Kidney (tissue), 14 donors: ENCODE data around the gene SPO11. TPM values are rescaled to one million over a fixed set of nuclear protein-coding genes. Genes with fewer than 3 reads are reported as not detected.
"Not testable (repeated sequence)": the region's sequence is repeated elsewhere in the genome, so short reads cannot be mapped to it uniquely, and the experiment has no call there.

Experiments
- DNase-seq, 5 donors: peaks; one replicate each; pipeline ENCODE4 v3.0.0-alpha.2; 2013 to 2020
- FAIRE-seq: peaks from 2 replicates; lab custom pipeline; 2012; peaks lifted over from hg19 to GRCh38; lab: Jason Lieb, UNC
- H3K27ac ChIP-seq, 2 donors: one replicate each; pipeline ENCODE4 v1.7.0; 2013; ENCODE audit warnings: low read depth in 2 of 2, low read length in 2 of 2, inconsistent platforms in 1 of 2
- H3K27me3 ChIP-seq: one replicate; pipeline ENCODE4 v1.7.1; 2013; ENCODE audit warnings: low read length, inconsistent platforms; ENCODE audit not compliant: control insufficient read depth, insufficient read depth
- H3K36me3 ChIP-seq, 3 donors: one replicate each; pipeline versions ENCODE4 v1.7.0 to v1.7.1; 2013; ENCODE audit warnings: low read length in 3 of 3, control low read depth in 1 of 3, inconsistent platforms in 1 of 3; ENCODE audit not compliant: insufficient read depth in 3 of 3, control insufficient read depth in 2 of 3
- H3K4me1 ChIP-seq, 3 donors: one replicate each; pipeline versions ENCODE4 v1.7.0 to v1.7.1; 2013; ENCODE audit warnings: low read length in 3 of 3, inconsistent platforms in 1 of 3, low read depth in 1 of 3; ENCODE audit not compliant: control insufficient read depth in 2 of 3, insufficient read depth in 2 of 3
- H3K4me3 ChIP-seq, 3 donors: one replicate each; pipeline versions ENCODE4 v1.7.0 to v1.8.1; 2013; ENCODE audit warnings: low read length in 3 of 3, control low read depth in 1 of 3, inconsistent platforms in 1 of 3
- H3K9ac ChIP-seq, 3 donors: one replicate each; pipeline versions ENCODE4 v1.7.0 to v1.7.1; 2013; ENCODE audit warnings: low read length in 3 of 3, control low read depth in 1 of 3, inconsistent platforms in 1 of 3
- H3K9me3 ChIP-seq, 3 donors: one replicate each; pipeline versions ENCODE4 v1.7.0 to v1.7.1; 2013; ENCODE audit warnings: low read length in 3 of 3, control low read depth in 1 of 3, inconsistent platforms in 1 of 3; ENCODE audit not compliant: control insufficient read depth in 2 of 3, insufficient read depth in 1 of 3
- CTCF ChIP-seq: IDR thresholded peaks from 3 replicates; pipeline ENCODE4 v1.5.1; 2012; ENCODE audit warnings: mild to moderate bottlenecking, moderate library complexity, borderline replicate concordance; ENCODE audit not compliant: insufficient read depth; ENCODE audit errors: extremely low read depth
- intact Hi-C: fragments of 100-400 bp; cut with DNase I; formaldehyde crosslinking; loops from one replicate; pipeline ENCODE4 v1.11.1; 2022
- polyA plus RNA-seq: library from polyadenylated mRNA; stranded (reverse); fragments of 350-450 nt; fragmentation: Illumina TruSeq; extraction: RNeasy Lipid Tissue Mini Kit (QIAGEN cat#74804); gene quantifications from one replicate; pipeline ENCODE4 v1.2.3, GENCODE V29; 2014; ENCODE audit warnings: low read depth, low replicate concordance; ENCODE audit not compliant: insufficient read depth
- total RNA-seq: library from RNA; stranded (reverse); fragmentation: NEBNext Ultra II Directional; extraction: Animal tissue kit (Norgen Biotek cat#: 25700); gene quantifications from one replicate; pipeline ENCODE4 v1.2.1, GENCODE V29; 2021
- donor health status: control.
- donor health status: control.
- donor health status: control.
- donor health status: control.
- donor health status: control.
- donor health status: DM: yes; HTN: yes; CAD: no.
- donor health status: Normal renal cell carcinoma (clear cell type).

SPO11 gene
- total and polyA plus RNA-seq, 2 donors from 2014 or later = not detected

GRCh38 chr20:57347393-57347792 is 17.8 kb downstream of the SPO11 start:
- no peaks in the 10 kb centered on the region for H3K9me3 ChIP-seq
- H3K27me3 ChIP-seq = no peaks in the 10 kb centered on the region
- TF ChIP-seq CTCF = no peak
- H3K27ac ChIP-seq = no peak overlapping the region
- no peak for DNase-seq
- no peak overlapping the region for H3K9ac ChIP-seq
- no peaks in the 10 kb centered on the region for H3K36me3 ChIP-seq
- no peak overlapping the region for H3K4me3 ChIP-seq
- intact Hi-C loops = loop anchor here (5.0 kb wide), 1 partner anchor 255 kb away; no protein-coding TSS in a partner anchor
- no peak for FAIRE-seq
- H3K4me1 ChIP-seq = peaks cover 0 to 7% (median 4%) of the 10 kb centered on the region in 3 donors

- not testable (repeated sequence) for H3K27ac ChIP-seq, H3K9ac ChIP-seq, H3K4me1 ChIP-seq, H3K9me3 ChIP-seq, H3K36me3 ChIP-seq, FAIRE-seq, H3K4me3 ChIP-seq, H3K27me3 ChIP-seq
- intact Hi-C loops = loop anchor here (5.0 kb wide), 1 partner anchor 256 kb away; no protein-coding TSS in a partner anchor
- peak in 1 of 5 donors; percentile 47 for DNase-seq
Observed at GRCh38 chr20:57348200-57348921, 18.8 kb downstream of the SPO11 start.

- H3K4me1 ChIP-seq, H3K36me3 ChIP-seq, H3K27ac ChIP-seq, H3K9ac ChIP-seq, DNase-seq, H3K27me3 ChIP-seq, H3K4me3 ChIP-seq, H3K9me3 ChIP-seq, FAIRE-seq: not testable (repeated sequence)
- intact Hi-C loops = loop anchor here (5.0 kb wide), 1 partner anchor 257 kb away; no protein-coding TSS in a partner anchor
Observed at GRCh38 chr20:57348922-57349574, 19.4 kb downstream of the SPO11 start.

GRCh38 chr20:57350081-57350710 is 20.6 kb downstream of the SPO11 start:
- TF ChIP-seq CTCF = no peak
- H3K4me1 ChIP-seq = peaks cover 0 to 7% (median 4%) of the 10 kb centered on the region in 3 donors
- no peak overlapping the region for H3K4me3 ChIP-seq
- H3K9me3 ChIP-seq = no peaks in the 10 kb centered on the region
- intact Hi-C loops = no loop called here
- DNase-seq = peak in 2 of 5 donors; percentile 53 to 70
- no peak overlapping the region for H3K9ac ChIP-seq
- H3K27ac ChIP-seq = no peak overlapping the region
- FAIRE-seq = no peak
- peaks cover 5 to 13% (median 10%) of the 10 kb centered on the region in 3 donors for H3K36me3 ChIP-seq
- no peaks in the 10 kb centered on the region for H3K27me3 ChIP-seq

- Histone ChIP-seq H3K9ac (peak overlapping the region in 1 of 3 donors; percentile 96), H3K27ac (peak overlapping the region in 1 of 2 donors; percentile 84)
- FAIRE-seq = not testable (repeated sequence)
Observed at GRCh38 chr20:57350726-57351041, 21.1 kb downstream of the SPO11 start.

More at GRCh38 chr20:57350726-57351041, 21.1 kb downstream of the SPO11 start:
- Histone ChIP-seq H3K4me3 (peak overlapping the region; percentile 90 to 96 (median 96)), H3K36me3 (peaks cover 6 to 17% (median 11%) of the 10 kb centered on the region in 3 donors)
- DNase-seq, H3K4me1 ChIP-seq, H3K9me3 ChIP-seq, intact Hi-C loops, H3K27me3 ChIP-seq: not testable (repeated sequence)
